ENCODE data around the gene RPS10.
"Not testable (repeated sequence)": the region's sequence is repeated elsewhere in the genome, so short reads cannot be mapped to it uniquely, and the experiment has no call there.

RPS10 gene

GRCh38 chr6:34383656-34384320 lies 42.1 kb downstream of the RPS10 start:
- Histone ChIP-seq H3K4me3 (ENCODE audit: low read depth, low read length) (no peak overlapping the region), H3K79me2 (ENCODE audit: control insufficient read depth, insufficient read depth, low read length, unreplicated experiment) (peaks cover 72% of the 10 kb centered on the region), H3K4me1 (ENCODE audit: control insufficient read depth, insufficient read depth, low read length, unreplicated experiment) (peaks cover 33% of the 10 kb centered on the region), H3K27me3 (ENCODE audit: insufficient read depth, low read length) (no peaks in the 10 kb centered on the region), H3K36me3 (ENCODE audit: insufficient read depth, low read length) (no peaks in the 10 kb centered on the region; the same call in 1 of the 2 replicates), H2AFZ (ENCODE audit: low read length, unreplicated experiment) (no peak overlapping the region), H3K27ac (ENCODE audit: low read depth, low read length) (peak overlapping the region; percentile 78)

- no peak overlapping the region for H3K4me3 ChIP-seq (ENCODE audit: low read depth, low read length)
- peaks cover 37% of the 10 kb centered on the region for H3K4me1 ChIP-seq (ENCODE audit: control insufficient read depth, insufficient read depth, low read length, unreplicated experiment)
- no peaks in the 10 kb centered on the region; the same call in 1 of the 2 replicates for H3K36me3 ChIP-seq (ENCODE audit: insufficient read depth, low read length)
- H3K79me2 ChIP-seq (ENCODE audit: control insufficient read depth, insufficient read depth, low read length, unreplicated experiment) = peaks cover 72% of the 10 kb centered on the region
- peak overlapping the region; percentile 78 for H3K27ac ChIP-seq (ENCODE audit: low read depth, low read length)
- H3K27me3 ChIP-seq (ENCODE audit: insufficient read depth, low read length) = no peaks in the 10 kb centered on the region
- H2AFZ ChIP-seq (ENCODE audit: low read length, unreplicated experiment) = no peak overlapping the region
Measured at GRCh38 chr6:34383161-34383631, 42.7 kb downstream of the RPS10 start.

- no peaks in the 10 kb centered on the region; the same call in 1 of the 2 replicates for H3K36me3 ChIP-seq (ENCODE audit: insufficient read depth, low read length)
- no peaks in the 10 kb centered on the region for H3K27me3 ChIP-seq (ENCODE audit: insufficient read depth, low read length)
- H3K4me1 ChIP-seq (ENCODE audit: control insufficient read depth, insufficient read depth, low read length, unreplicated experiment) = peaks cover 28% of the 10 kb centered on the region
- H3K79me2 ChIP-seq (ENCODE audit: control insufficient read depth, insufficient read depth, low read length, unreplicated experiment) = peaks cover 81% of the 10 kb centered on the region
- no peak overlapping the region for H3K27ac ChIP-seq (ENCODE audit: low read depth, low read length)
- no peak overlapping the region for H2AFZ ChIP-seq (ENCODE audit: low read length, unreplicated experiment)
- no peak overlapping the region for H3K4me3 ChIP-seq (ENCODE audit: low read depth, low read length)
Measured at GRCh38 chr6:34381081-34381480, 44.8 kb downstream of the RPS10 start.

GRCh38 chr6:34378470-34378869 lies 47.4 kb downstream of the RPS10 start:
- Histone ChIP-seq H3K27ac (ENCODE audit: low read depth, low read length) (no peak overlapping the region), H3K79me2 (ENCODE audit: control insufficient read depth, insufficient read depth, low read length, unreplicated experiment) (peaks cover 76% of the 10 kb centered on the region), H3K4me3 (ENCODE audit: low read depth, low read length) (no peak overlapping the region), H3K27me3 (ENCODE audit: insufficient read depth, low read length) (no peaks in the 10 kb centered on the region), H2AFZ (ENCODE audit: low read length, unreplicated experiment) (no peak overlapping the region), H3K4me1 (ENCODE audit: control insufficient read depth, insufficient read depth, low read length, unreplicated experiment) (peaks cover 14% of the 10 kb centered on the region), H3K36me3 (ENCODE audit: insufficient read depth, low read length) (no peaks in the 10 kb centered on the region)

GRCh38 chr6:34377984-34378383 lies 47.9 kb downstream of the RPS10 start:
- no peak overlapping the region for H2AFZ ChIP-seq (ENCODE audit: low read length, unreplicated experiment)
- no peaks in the 10 kb centered on the region for H3K36me3 ChIP-seq (ENCODE audit: insufficient read depth, low read length)
- H3K4me3 ChIP-seq (ENCODE audit: low read depth, low read length) = no peak overlapping the region
- H3K27ac ChIP-seq (ENCODE audit: low read depth, low read length) = no peak overlapping the region
- H3K4me1 ChIP-seq (ENCODE audit: control insufficient read depth, insufficient read depth, low read length, unreplicated experiment) = peaks cover 9% of the 10 kb centered on the region
- peaks cover 71% of the 10 kb centered on the region for H3K79me2 ChIP-seq (ENCODE audit: control insufficient read depth, insufficient read depth, low read length, unreplicated experiment)
- H3K27me3 ChIP-seq (ENCODE audit: insufficient read depth, low read length) = no peaks in the 10 kb centered on the region

- not testable (repeated sequence) for H2AFZ ChIP-seq (ENCODE audit: low read length, unreplicated experiment); H3K27me3 ChIP-seq (ENCODE audit: insufficient read depth, low read length); H3K27ac ChIP-seq (ENCODE audit: low read depth, low read length); H3K4me1 ChIP-seq (ENCODE audit: control insufficient read depth, insufficient read depth, low read length, unreplicated experiment); H3K36me3 ChIP-seq (ENCODE audit: insufficient read depth, low read length); H3K4me3 ChIP-seq (ENCODE audit: low read depth, low read length)
- H3K79me2 ChIP-seq (ENCODE audit: control insufficient read depth, insufficient read depth, low read length, unreplicated experiment) = peaks cover 69% of the 10 kb centered on the region
Measured at GRCh38 chr6:34377571-34377970, 48.3 kb downstream of the RPS10 start.

- H3K79me2 ChIP-seq (ENCODE audit: control insufficient read depth, insufficient read depth, low read length, unreplicated experiment) = peaks cover 64% of the 10 kb centered on the region
- H3K27me3 ChIP-seq (ENCODE audit: insufficient read depth, low read length) = no peaks in the 10 kb centered on the region
- H3K36me3 ChIP-seq (ENCODE audit: insufficient read depth, low read length) = no peaks in the 10 kb centered on the region
- H2AFZ ChIP-seq (ENCODE audit: low read length, unreplicated experiment) = no peak overlapping the region
- H3K27ac ChIP-seq (ENCODE audit: low read depth, low read length) = no peak overlapping the region
- H3K4me1 ChIP-seq (ENCODE audit: control insufficient read depth, insufficient read depth, low read length, unreplicated experiment) = peaks cover 9% of the 10 kb centered on the region
- no peak overlapping the region for H3K4me3 ChIP-seq (ENCODE audit: low read depth, low read length)
Measured at GRCh38 chr6:34375833-34376232, 50.0 kb downstream of the RPS10 start.

GRCh38 chr6:34374508-34374907 lies 51.4 kb downstream of the RPS10 start:
- no peak overlapping the region for H3K27ac ChIP-seq (ENCODE audit: low read depth, low read length)
- H3K36me3 ChIP-seq (ENCODE audit: insufficient read depth, low read length) = no peaks in the 10 kb centered on the region
- no peaks in the 10 kb centered on the region for H3K27me3 ChIP-seq (ENCODE audit: insufficient read depth, low read length)
- peaks cover 53% of the 10 kb centered on the region for H3K79me2 ChIP-seq (ENCODE audit: control insufficient read depth, insufficient read depth, low read length, unreplicated experiment)
- no peak overlapping the region for H3K4me3 ChIP-seq (ENCODE audit: low read depth, low read length)
- peaks cover 9% of the 10 kb centered on the region for H3K4me1 ChIP-seq (ENCODE audit: control insufficient read depth, insufficient read depth, low read length, unreplicated experiment)
- H2AFZ ChIP-seq (ENCODE audit: low read length, unreplicated experiment) = no peak overlapping the region

- no peak overlapping the region for H3K4me3 ChIP-seq (ENCODE audit: low read depth, low read length)
- H3K27me3 ChIP-seq (ENCODE audit: insufficient read depth, low read length) = no peaks in the 10 kb centered on the region
- H3K36me3 ChIP-seq (ENCODE audit: insufficient read depth, low read length) = no peaks in the 10 kb centered on the region
- no peak overlapping the region for H3K27ac ChIP-seq (ENCODE audit: low read depth, low read length)
- H3K79me2 ChIP-seq (ENCODE audit: control insufficient read depth, insufficient read depth, low read length, unreplicated experiment) = peaks cover 49% of the 10 kb centered on the region
- H3K4me1 ChIP-seq (ENCODE audit: control insufficient read depth, insufficient read depth, low read length, unreplicated experiment) = peaks cover 9% of the 10 kb centered on the region
- H2AFZ ChIP-seq (ENCODE audit: low read length, unreplicated experiment) = no peak overlapping the region
Measured at GRCh38 chr6:34374069-34374468, 51.8 kb downstream of the RPS10 start.

- Histone ChIP-seq H3K4me3 (ENCODE audit: low read depth, low read length) (no peak overlapping the region), H2AFZ (ENCODE audit: low read length, unreplicated experiment) (no peak overlapping the region), H3K27ac (ENCODE audit: low read depth, low read length) (no peak overlapping the region), H3K36me3 (ENCODE audit: insufficient read depth, low read length) (no peaks in the 10 kb centered on the region), H3K79me2 (ENCODE audit: control insufficient read depth, insufficient read depth, low read length, unreplicated experiment) (peaks cover 47% of the 10 kb centered on the region), H3K27me3 (ENCODE audit: insufficient read depth, low read length) (no peaks in the 10 kb centered on the region), H3K4me1 (ENCODE audit: control insufficient read depth, insufficient read depth, low read length, unreplicated experiment) (peaks cover 7% of the 10 kb centered on the region)
Measured at GRCh38 chr6:34373511-34373910, 52.4 kb downstream of the RPS10 start.

GRCh38 chr6:34371865-34372264 lies 54.0 kb downstream of the RPS10 start:
- H2AFZ ChIP-seq (ENCODE audit: low read length, unreplicated experiment); H3K4me3 ChIP-seq (ENCODE audit: low read depth, low read length); H3K27ac ChIP-seq (ENCODE audit: low read depth, low read length); H3K27me3 ChIP-seq (ENCODE audit: insufficient read depth, low read length); H3K4me1 ChIP-seq (ENCODE audit: control insufficient read depth, insufficient read depth, low read length, unreplicated experiment); H3K36me3 ChIP-seq (ENCODE audit: insufficient read depth, low read length): not testable (repeated sequence)
- peaks cover 34% of the 10 kb centered on the region for H3K79me2 ChIP-seq (ENCODE audit: control insufficient read depth, insufficient read depth, low read length, unreplicated experiment)
